Inferior parietal cortex (tissue), 1 donor: ENCODE measurements around the gene ABLIM1.

Experiments used
- DNase-seq: peaks from one replicate; pipeline ENCODE4 v3.0.0-alpha.2; 2016; ENCODE audit errors: extremely low spot score

Gene ABLIM1

DNA sequence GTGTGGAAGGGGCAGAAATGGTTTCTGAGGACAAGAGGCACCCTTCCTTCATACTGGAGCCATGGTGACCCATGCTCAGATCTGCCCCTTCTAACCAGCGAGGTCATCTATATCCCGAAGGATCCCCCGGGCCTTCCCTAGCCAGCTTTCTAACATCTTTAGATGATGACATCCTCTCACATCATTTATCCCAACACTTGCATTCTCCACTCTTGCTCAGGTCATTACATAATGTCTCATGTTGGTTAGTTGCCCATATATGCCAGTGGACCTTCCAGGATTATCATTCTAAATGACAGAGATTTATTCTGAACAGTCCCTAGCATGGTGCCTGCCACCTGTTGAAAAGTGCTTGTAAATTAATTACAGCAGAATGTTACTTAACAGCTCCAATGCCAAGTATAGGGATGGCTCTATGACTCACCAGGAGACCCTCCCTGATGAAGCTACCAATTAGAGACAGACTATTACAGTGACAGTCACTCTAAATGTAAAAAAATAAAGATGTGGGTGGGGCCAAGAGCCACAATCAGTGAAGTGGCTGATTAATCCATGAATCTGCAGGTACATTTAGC is 22.6 kb upstream of the ABLIM1 start:
- DNase-seq: no peak

DNA sequence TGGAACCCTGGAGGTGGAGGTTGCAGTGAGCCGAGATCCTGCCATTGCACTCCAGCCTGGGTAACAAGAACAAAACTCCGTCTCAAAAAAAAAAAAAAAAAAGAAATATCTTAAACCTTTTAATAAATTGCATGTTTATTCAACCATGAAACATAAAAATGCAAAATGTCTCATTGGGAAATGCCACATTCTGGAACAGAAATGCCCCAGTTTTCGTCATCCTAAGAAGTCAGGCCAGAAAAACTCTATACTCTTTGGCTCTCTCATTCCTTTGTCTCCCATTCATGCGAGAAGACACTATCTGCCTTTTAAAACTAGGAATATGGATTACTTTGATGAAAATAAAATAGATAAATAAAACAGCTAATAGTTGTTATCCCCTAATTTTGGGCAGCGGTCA is 21.5 kb upstream of the ABLIM1 start:
- no peak for DNase-seq

DNA sequence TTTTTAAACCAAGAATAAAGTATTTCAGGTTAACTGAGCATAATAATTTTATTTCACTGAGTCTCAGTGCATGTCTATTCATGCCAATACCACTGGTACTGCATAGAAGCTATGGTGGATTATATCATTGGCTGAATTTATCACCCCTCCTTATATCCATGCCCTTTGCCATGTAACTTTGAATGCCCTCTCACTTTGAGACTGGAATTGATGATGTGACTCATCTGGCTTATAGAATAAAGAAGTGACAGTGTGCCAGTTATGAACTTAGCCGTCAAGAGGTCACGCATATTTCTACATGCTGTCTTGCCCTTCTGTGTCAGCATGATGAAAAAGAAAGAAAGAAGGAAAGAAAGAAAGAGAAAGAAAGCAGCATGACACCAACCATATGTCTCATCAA is 20.7 kb upstream of the ABLIM1 start:
- no peak for DNase-seq

DNA sequence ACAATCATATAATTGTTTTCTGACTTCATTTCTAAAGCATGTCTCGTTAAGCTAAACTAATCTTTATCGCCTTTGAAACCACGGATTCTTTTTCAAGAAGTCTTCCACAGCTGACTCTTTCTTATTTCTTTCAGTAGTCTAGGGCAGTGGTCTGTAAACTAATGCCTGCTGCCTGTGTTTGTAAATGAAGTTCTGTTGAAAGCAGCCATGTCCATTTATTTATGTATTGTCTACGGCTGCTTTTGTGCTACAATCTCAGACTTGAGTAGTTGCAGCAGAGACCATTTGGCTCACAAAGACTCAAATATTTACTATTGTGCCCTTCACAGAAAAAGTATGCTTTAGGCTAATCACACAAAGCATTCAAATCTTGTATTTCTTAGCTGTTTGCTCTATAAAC is 20.3 kb upstream of the ABLIM1 start:
- no peak for DNase-seq

DNA sequence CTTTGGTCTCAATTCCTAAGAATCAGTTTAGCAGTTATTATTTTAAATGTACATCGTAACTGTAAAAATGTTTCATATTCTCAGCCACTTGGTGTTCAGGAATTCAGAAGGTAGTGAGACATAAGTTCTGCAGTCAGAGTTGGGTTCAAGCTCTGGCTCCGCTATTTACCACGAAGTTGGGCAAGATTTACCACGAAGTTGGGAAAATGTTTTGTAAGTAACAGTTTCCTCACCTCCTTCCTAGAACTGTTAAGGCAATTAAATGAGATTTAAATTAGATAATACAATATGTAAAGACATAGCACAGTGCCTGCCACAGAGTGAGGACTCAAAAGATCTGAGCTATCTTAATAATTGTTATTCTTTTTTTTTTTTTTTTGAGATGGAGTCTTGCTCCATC is 16.3 kb upstream of the ABLIM1 start:
- DNase-seq: no peak

DNA sequence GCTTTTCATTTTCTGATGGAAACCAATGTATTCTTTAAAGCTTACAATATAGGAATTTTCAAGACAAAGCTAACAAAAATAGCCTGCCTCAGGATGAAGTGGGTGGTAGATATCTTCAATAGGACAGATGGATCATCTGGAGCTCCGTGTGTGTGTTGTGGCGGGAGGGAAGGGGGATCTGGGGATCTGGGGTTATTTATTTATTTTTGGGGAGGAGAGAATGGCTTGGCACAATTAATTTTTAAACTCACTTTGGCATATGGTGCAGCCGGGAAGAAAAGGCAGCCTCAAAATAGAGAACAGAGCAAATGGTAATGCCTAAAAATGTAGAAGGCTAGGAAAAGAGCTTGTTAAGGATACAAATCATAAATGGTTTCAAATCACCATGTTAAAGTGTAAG is 11.6 kb upstream of the ABLIM1 start:
- DNase-seq: no peak

DNA sequence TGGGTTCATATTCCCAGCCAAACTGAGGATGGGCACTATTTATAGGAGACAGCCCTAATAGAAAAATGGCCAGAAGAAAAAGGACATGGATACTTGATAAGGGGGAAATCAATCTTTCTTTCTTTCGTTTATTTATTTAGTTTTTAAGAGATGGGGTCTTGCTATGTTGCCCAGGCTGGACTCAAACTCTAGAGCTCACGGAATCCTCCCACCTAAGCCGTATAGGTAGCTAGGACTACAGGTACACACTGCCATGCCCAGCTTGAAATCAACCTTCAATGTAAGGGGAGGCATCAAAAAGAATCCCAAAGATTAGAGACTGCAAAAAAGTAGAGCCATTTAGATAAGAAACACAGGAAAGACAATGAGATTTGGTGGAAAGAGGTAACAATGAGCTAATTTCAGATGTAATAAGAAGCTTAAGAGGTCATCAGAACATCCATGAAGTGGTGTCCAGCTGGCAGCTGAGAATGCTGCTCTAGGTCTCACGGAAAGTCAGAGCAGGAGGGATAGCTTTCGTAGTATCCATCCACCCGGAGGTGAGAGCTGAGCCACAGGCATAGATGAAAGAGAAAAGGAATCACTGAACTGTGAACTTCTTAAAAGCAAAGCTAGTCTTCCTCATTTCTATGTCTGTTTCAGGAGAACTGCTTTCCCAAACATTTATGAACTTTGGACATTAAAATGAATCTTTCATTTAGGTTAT is 10.5 kb upstream of the ABLIM1 start:
- DNase-seq: no peak

DNA sequence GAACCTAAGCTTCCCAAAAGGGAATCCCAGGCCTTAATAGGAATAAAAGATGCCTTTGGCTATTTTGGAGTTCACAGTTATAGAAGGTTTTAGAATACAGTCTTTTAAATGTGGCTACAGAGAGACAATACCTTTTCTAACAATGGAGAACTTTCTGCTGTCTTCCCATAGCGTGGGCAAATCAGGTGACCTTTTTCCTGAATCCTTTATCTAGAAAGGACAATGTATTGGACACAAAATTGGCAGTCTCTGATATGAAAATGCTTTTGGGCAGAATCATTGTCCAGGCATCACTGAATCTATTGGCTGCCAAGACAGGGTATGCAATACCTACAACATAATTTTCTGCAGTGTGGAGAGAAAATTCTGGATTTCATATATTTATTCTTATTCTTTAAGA is 7.8 kb upstream of the ABLIM1 start:
- DNase-seq: no peak

DNA sequence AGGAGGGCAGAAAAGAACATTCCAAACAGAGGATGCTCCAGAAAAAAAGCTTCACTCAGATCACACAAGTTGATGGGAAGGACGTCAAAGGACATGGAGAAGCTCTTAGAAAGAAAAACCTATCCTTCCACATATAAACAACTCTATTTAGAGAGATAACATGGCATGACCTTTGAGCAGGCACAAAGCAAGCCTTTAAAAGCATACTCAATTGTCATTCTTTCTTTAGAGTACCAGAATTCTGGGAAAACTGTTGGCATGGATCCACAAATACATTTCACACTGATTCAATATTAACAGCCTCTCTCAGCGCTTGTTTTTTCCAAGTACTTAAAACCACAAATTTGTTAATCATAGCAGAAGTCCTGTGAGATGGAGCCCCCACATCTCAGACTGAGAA is 7.3 kb upstream of the ABLIM1 start:
- no peak for DNase-seq

DNA sequence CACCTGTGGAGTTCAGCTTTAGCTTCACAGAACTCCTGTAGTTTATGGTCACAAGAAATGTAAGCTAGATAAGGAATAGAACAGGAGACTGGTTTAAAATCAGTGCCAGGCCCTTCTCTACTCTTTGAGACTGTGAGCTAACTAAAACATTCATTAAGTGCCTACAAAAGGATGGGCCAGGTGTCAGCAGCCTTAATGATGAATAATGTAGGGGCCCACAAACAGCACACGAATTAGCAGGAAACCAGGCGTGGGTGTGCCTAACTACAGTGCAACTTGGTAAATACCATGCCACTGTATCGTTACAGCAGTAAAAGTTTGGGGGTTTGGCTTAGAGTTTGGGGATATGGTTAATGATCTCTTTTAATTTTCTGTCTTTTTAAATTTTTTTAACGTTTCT is 6.1 kb upstream of the ABLIM1 start:
- DNase-seq: no peak

DNA sequence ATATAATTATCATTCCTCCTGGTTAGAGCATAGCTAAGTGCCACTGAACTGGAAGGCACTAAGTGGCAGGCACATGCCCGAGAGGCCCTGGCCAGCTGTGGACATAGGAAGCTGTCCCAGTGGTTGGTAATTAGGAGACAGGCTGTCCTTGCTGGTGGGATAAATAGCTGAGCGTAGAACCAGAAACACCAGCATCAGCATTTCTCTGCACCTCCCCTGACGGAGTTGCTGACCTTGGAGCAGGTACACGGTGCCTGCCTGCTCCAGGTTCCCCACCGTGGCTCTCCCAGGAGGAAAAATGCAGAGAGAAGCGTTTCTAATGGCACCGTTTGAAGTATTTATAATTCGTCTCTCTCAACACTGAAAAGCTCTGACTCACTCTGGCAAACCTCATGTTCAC is 5.6 kb upstream of the ABLIM1 start:
- DNase-seq: no peak

DNA sequence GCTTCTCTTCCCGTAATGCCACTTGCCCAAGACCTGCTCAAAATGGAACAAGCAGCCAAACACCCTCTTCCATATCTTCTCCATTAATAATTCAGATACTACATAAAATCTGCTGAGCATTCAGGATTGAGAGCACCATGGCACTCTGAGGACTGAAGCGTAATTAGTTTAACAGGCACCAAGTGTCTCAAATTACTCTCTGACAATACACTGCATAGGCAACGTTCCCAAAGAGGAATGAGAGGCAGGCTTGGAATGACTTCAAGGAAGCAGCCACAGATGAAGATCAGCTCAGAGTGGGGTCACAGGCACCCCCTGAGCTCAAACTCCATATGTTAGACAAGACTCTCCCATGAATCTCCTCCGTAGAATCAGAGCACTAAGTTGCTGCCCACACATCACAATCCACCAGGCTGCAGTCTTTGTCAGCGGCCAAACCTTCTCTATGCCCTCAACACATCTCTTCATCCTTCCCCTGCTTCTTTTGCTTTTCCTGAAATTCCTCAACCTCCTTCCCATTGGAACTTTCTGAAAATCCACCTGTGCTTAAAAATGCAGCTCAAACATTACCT is 4.7 kb upstream of the ABLIM1 start:
- no peak for DNase-seq

DNA sequence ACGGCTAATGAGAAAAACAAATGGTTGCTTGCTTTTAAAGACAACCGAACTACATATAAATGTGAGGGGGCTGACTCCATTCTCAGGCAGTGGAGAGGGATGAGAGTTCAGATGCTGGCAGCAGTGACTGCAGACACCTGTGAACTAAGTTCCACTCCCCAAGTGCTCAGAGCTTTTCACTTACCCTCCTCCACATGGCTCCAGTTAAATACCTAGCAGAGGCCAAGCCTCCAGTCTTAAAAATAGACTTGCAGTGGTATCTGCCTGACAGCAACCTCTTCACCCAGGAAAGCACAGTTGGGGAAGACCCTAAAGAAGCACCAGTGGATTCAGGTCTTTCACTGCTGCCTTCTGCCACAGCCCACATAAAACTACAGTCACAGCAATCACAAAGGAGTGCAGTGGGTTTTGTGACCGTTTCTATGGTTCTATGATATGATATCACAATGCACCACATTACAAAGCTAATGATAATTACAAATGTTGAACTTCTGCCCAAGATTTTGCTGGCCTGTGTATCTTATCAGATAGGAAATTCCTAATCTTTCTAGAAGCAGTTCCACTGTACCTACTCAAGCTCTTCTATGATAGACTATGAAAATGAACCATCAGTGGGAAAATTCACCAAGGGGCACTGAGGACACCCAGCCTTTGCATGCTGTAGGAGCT is 3.3 kb upstream of the ABLIM1 start:
- DNase-seq: no peak

DNA sequence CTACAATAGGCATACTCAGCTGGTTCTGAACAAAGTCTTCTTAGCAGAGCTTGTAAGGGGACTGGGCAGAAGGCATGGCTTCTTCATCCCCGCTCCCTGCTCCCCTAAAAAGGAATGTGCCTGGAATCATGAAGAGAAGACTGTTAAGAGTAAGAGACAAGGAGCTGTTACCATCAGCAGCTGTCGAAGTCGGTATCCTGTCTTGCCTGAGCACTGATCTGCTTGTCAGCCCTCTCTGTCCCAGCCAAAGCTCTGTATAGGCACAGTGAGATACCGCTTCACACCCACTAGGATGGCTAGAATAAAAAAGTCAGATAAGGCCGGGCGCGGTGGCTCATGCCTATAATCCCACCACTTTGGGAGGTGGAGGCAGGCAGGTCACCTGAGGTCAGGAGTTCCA is 2.4 kb downstream of the ABLIM1 start:
- DNase-seq: no peak

DNA sequence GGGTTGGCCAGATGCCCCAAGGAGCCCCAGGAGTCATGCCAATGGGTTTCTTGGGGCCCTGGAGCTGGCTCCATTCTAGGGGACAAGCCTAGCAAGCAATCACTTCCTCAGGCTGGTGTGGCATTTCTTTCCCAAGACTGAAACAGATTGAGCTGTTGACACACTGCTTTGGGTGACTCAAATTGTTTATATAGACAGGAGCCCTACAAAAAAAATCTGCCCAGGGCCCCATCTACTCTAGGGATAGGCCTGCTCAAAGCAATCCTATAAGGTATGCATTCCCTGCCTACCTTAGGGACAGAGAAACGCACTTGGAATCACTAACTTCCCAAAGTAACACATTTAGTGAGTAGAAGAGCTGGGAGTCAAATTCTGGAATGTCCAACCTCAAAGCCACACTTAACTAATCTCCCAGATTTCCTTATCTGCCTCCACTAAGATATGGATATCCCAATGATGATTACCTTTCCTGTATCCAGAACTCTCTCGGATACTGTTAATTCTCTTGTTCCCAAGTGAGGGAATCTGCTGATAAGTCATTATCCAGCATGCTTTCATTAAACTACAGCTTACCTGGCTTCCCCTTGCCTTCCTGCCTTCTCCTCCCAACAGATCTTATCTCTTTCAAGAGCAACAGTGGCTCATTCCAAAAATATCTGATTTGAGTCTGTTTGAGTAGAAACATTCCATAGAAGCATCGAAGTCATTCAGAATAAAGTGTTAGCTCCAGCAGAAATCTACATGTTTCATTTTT is 3.1 kb downstream of the ABLIM1 start:
- DNase-seq: no peak

DNA sequence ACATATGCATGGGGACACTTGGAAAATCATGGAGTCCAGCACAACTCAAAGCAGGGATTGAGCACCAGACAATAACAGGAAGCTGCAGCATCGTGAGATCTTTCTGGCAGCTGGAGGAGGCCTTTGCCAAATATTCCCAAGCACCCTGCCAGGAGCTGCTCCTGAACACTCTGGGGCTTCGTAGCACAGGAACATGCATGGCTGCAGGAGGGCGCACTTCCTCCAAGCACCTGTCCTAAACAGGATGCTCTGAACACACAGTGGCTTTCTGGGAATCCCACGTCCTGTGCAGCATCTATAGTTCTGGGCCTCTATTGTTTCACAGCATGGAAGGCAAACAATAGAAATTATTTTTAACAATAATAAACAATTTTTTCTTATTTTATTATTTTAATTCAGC is 4.1 kb downstream of the ABLIM1 start:
- no peak for DNase-seq

DNA sequence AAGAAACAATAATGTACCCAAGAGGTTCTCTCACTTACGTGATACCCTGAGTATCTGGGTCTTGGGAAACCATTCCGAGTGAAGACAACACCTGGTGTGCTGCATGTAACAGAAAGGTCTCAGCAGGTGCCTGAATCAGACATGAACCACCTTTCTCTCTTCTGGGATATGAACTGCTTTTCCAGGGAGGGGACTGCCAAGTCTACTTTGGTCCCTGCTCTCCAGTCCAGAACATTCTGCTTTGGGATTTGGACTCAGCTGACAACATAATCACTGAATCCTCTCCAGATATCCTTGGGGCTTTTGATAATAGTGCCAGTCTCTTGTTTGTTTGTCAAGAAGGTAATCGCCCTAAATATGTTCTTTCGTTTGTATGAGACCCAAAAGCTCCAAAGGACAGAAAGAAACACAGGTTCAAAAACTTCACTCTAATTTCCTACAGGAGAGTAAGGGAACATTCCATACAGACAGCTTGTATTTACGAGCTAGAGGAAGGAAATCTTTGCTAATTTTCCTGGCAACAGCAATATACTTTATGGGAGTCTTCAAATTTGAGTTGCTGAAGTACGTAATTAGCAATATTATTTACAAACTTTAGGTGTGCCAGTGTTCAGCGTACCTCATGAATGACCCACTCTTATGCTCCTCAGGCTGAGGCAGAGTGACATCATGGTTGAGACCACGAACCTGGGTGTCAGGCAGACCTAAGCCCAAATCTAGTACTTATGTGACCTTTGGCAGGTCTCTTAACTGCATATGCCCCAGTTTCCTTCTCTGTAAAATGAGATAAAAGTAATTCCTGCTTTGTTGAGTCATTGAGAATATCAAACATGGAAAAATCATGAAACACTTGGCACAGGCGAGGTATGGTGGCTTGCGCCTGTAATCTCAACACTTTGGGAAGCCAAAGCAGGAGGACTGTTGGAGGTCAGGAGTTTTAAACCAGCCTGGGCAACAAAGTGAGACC is 5.4 kb downstream of the ABLIM1 start:
- no peak for DNase-seq

DNA sequence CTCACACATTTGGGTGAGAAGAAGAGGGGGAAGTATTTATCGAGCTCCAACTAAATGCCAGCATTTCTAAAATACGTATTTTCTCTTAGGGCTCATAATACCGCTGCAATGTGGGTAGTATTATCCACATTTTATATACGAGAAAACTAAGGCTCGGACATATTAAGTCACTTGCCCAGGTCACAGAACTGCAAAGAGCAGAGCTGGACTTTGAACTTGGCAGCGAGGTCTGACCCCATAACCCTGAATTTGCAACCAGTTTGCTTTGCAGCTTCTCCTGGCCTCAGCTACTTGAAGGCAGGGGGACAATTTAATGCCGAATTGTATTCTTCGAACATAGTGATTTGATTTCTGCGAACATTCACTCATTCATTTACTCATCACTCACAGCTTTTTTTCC is 7.2 kb downstream of the ABLIM1 start:
- DNase-seq: no peak

DNA sequence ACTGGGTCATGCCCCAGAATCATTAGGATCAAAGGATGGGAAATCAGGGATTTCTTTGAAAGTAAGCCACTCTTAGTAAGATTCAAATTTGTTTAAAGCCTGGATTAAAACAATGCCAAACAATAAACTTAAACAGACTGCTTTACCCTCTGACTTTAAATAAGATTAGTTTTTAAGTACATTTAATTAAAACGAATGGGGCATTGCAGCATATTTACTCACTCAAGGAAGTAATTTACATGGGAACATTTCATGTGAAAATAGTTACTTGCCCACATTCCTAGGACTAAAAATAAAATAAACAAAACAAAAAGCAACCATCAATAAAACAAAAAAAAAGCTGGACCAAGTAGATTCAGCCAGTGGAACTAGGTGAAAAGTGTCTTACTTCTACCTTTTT is 7.8 kb downstream of the ABLIM1 start:
- no peak for DNase-seq

DNA sequence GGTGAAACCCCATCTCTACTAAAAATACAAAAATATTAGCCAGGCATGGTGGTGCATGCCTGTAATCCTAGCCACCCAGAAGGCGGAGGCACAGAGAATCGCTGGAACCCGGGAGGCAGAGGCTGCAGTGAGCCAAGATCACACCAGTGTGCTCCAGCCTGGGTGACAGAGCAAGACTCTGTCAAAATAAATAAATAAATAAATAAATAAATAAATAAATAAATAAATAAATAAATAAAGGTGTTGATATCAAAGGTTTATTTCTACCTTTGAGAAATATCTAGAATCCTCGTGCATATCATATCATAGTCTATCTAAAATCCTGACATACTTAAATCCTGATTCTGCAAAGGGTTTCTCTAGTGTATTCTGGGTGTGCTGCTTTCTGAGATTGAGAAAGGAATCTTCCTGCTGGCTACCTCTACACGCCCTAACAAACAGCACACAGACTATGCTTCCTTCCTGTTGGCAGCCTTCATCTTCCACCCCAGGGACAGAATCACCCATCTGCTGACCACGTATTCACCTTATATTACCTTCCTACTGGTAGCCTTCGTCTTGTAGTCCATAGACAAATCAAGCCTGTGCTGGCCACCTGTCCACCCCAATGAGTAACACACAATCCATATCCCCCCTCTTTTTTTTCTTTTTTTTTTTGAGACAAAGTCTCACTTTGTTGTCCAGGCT is 8.7 kb downstream of the ABLIM1 start:
- DNase-seq: no peak

DNA sequence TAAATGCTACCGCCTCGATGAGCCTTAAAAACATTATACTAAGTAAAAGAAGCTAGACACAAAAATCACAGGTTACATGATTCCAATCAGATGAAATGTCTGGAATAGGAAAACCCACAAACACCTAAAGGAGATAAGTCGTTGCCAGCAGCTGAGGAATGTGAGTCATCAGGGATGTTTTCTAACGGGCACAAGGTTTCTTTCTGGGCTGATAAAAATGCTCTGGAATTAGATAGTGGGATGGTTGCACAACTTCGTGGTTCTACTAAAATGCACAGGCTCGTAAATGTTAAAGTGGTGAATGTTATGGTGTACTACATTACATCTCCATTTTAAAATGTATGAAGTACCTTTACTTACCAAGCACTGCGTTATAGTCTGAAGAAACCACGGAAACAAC is 9.7 kb downstream of the ABLIM1 start:
- DNase-seq: no peak
